HEK293 (cell line): ENCODE results near the gene ALOX15.

Experiments used
- CTCF ChIA-PET: fragments of 350-600 bp; formaldehyde crosslinking; extraction: SDS; loops from one replicate; lab custom pipeline; 2021; ENCODE audit warnings: antibody characterized with exemption; lab: Yijun Ruan, JAX
- POLR2A ChIA-PET: fragments of 300-600 bp; formaldehyde crosslinking; extraction: SDS; loops from one replicate; lab custom pipeline; 2020; ENCODE audit warnings: antibody characterized with exemption, inconsistent platforms; lab: Yijun Ruan, JAX
- H3K27ac ChIP-seq: fragments of 200-500 bp; sonication (Bioruptor generic); 2 replicates; pipeline ENCODE4 v1.5.1; 2014; ENCODE audit warnings: low read depth, low read length, control low read depth, inconsistent platforms; ENCODE audit errors: extremely low read depth
- H3K36me3 ChIP-seq, 2 experiments: fragments of 200-500 bp in 1 of 2; sonication (Bioruptor generic) in 1 of 2; 1 replicate in 1 of 2; 2 replicates in 1 of 2; pipeline ENCODE4 v1.5.1; 2014 to 2017; ENCODE audit warnings: inconsistent platforms in 2 of 2, low read length in 2 of 2; ENCODE audit not compliant: control insufficient read depth in 2 of 2, insufficient read depth in 1 of 2
- H3K4me1 ChIP-seq: fragments of 200-500 bp; sonication (Bioruptor generic); 2 replicates; pipeline ENCODE4 v1.5.1; 2014; ENCODE audit warnings: mild to moderate bottlenecking, low read length, inconsistent platforms; ENCODE audit not compliant: control insufficient read depth, insufficient read depth
- H3K4me3 ChIP-seq: 2 replicates; pipeline ENCODE4 v1.5.1; 2011; ENCODE audit warnings: low read depth, mild to moderate bottlenecking, control low read depth, low read length, moderate library complexity
- H3K9me3 ChIP-seq: fragments of 200-500 bp; sonication (Bioruptor generic); 2 replicates; pipeline ENCODE4 v1.5.1; 2014; ENCODE audit warnings: low read depth, low read length, inconsistent platforms; ENCODE audit not compliant: control insufficient read depth, insufficient read depth
- ZBTB1 ChIP-seq: fragments of 450-650 bp; formaldehyde crosslinking; IDR thresholded peaks from 2 replicates; pipeline ENCODE4 v1.5.1; 2016; ENCODE audit warnings: missing biosample characterization, missing genetic modification characterization
- ZBTB48 ChIP-seq: fragments of 450-650 bp; formaldehyde crosslinking; IDR thresholded peaks from 2 replicates; pipeline ENCODE4 v1.5.1; 2016; ENCODE audit warnings: missing biosample characterization, missing genetic modification characterization
- ZIC2 ChIP-seq: fragments of 450-650 bp; formaldehyde crosslinking; IDR thresholded peaks from 2 replicates; pipeline ENCODE4 v1.5.1; 2016; ENCODE audit warnings: missing biosample characterization, missing genetic modification characterization
- ZNF121 ChIP-seq: fragments of 450-650 bp; formaldehyde crosslinking; IDR thresholded peaks from 2 replicates; pipeline ENCODE4 v1.5.1; 2016; ENCODE audit warnings: missing biosample characterization, missing genetic modification characterization
- ZNF221 ChIP-seq: fragments of 450-650 bp; formaldehyde crosslinking; IDR thresholded peaks from 2 replicates; pipeline ENCODE4 v1.5.1; 2017; ENCODE audit warnings: missing biosample characterization, missing genetic modification characterization, borderline replicate concordance
- ZNF266 ChIP-seq: fragments of 450-650 bp; formaldehyde crosslinking; IDR thresholded peaks from 2 replicates; pipeline ENCODE4 v1.5.1; 2016; ENCODE audit warnings: missing biosample characterization, missing genetic modification characterization, low read depth
- ZNF335 ChIP-seq: fragments of 450-650 bp; formaldehyde crosslinking; conservative IDR thresholded peaks from 2 replicates; pipeline ENCODE4 v1.5.1; 2016; ENCODE audit warnings: missing biosample characterization, missing genetic modification characterization
- ZNF366 ChIP-seq: fragments of 450-650 bp; formaldehyde crosslinking; conservative IDR thresholded peaks from 2 replicates; pipeline ENCODE4 v1.5.1; 2016; ENCODE audit warnings: missing biosample characterization, missing genetic modification characterization
- ZNF394 ChIP-seq: fragments of 450-650 bp; formaldehyde crosslinking; IDR thresholded peaks from 2 replicates; pipeline ENCODE4 v1.5.1; 2016; ENCODE audit warnings: missing biosample characterization, missing genetic modification characterization, mild to moderate bottlenecking, moderate library complexity, borderline replicate concordance
- ZNF404 ChIP-seq: fragments of 450-650 bp; formaldehyde crosslinking; IDR thresholded peaks from 2 replicates; pipeline ENCODE4 v1.5.1; 2017; ENCODE audit warnings: missing biosample characterization, missing genetic modification characterization
- ZNF423 ChIP-seq: fragments of 450-650 bp; formaldehyde crosslinking; IDR thresholded peaks from 2 replicates; pipeline ENCODE4 v1.5.1; 2016; ENCODE audit warnings: missing biosample characterization, missing genetic modification characterization
- ZNF473 ChIP-seq: fragments of 450-650 bp; formaldehyde crosslinking; IDR thresholded peaks from 2 replicates; pipeline ENCODE4 v1.5.1; 2017; ENCODE audit warnings: missing biosample characterization, missing genetic modification characterization
- ZNF571 ChIP-seq: fragments of 450-650 bp; formaldehyde crosslinking; IDR thresholded peaks from 2 replicates; pipeline ENCODE4 v1.5.0; 2017; ENCODE audit warnings: missing biosample characterization, missing genetic modification characterization
- ZNF621 ChIP-seq: fragments of 450-650 bp; formaldehyde crosslinking; IDR thresholded peaks from 2 replicates; pipeline ENCODE4 v1.5.1; 2017; ENCODE audit warnings: missing biosample characterization, missing genetic modification characterization
- ZNF654 ChIP-seq: fragments of 450-650 bp; formaldehyde crosslinking; IDR thresholded peaks from 2 replicates; pipeline ENCODE4 v1.5.1; 2016; ENCODE audit warnings: low read depth, missing biosample characterization, missing genetic modification characterization
- ZNF660 ChIP-seq: fragments of 450-650 bp; IDR thresholded peaks from 2 replicates; pipeline ENCODE4 v1.5.1; 2018; ENCODE audit warnings: missing biosample characterization, mild to moderate bottlenecking, missing genetic modification characterization
- ZNF747 ChIP-seq: fragments of 450-650 bp; formaldehyde crosslinking; IDR thresholded peaks from 2 replicates; pipeline ENCODE4 v1.5.1; 2016; ENCODE audit warnings: missing biosample characterization, missing genetic modification characterization
- ZNF837 ChIP-seq: fragments of 450-650 bp; formaldehyde crosslinking; IDR thresholded peaks from 2 replicates; pipeline ENCODE4 v1.5.1; 2016; ENCODE audit warnings: missing biosample characterization, missing genetic modification characterization
- TF ChIP-seq, protein P1 (sequence below): fragments of 450-650 bp; formaldehyde crosslinking; IDR thresholded peaks from 2 replicates; pipeline ENCODE4 v1.5.1; 2016; ENCODE audit warnings: missing biosample characterization, missing genetic modification characterization
- TF ChIP-seq, protein P2 (sequence below): fragments of 450-650 bp; IDR thresholded peaks from 2 replicates; pipeline ENCODE4 v1.5.1; 2018; ENCODE audit warnings: missing biosample characterization, missing genetic modification characterization
- TF ChIP-seq, protein P3 (sequence below): fragments of 450-650 bp; formaldehyde crosslinking; IDR thresholded peaks from 2 replicates; pipeline ENCODE4 v1.5.1; 2016; ENCODE audit warnings: missing biosample characterization, missing genetic modification characterization, borderline replicate concordance

ALOX15 gene

DNA sequence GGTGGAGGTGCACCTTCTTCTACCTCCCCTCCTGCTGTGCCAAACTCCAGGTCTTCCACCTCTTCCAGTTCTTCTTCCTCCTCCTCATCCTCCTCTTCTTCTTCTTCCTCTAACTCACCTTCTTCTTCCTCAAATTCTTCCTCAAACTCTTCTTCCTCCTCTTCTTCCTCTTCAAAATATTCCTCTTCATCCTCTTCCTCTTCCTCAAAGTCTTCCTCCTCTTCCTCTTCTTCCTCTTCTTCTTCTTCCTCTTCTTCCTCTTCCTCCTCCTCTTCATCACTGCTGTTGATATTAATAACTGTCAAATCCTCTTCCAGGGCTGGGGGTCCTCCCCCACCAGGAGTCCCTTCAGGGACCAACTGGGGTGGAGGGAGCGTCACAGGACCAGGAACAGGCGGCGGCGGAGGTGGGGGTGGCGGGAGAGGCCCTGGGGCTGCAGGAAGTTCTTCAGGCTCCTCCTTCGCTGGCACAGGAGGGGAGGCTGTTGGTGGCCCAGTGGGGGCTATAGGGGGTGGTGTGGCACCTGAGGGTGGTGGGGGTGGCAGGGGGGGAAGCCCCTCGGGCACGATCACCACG lies 30.7 kb upstream of the ALOX15 start:
- CTCF ChIA-PET: interaction anchor here (1.1 kb wide), 1 partner anchor 14 kb away, joined by 3 read pairs; no protein-coding TSS in a partner anchor
- peaks cover 27 to 64% of the 10 kb centered on the region in 2 experiments for H3K36me3 ChIP-seq
- no peaks in the 10 kb centered on the region for H3K9me3 ChIP-seq
- POLR2A ChIA-PET: interaction anchor here (1.0 kb wide), 1 partner anchor 7 kb away, joined by 3 read pairs; no protein-coding TSS in a partner anchor
- H3K4me3 ChIP-seq: no peak overlapping the region
- H3K27ac ChIP-seq: no peak overlapping the region
- no peaks in the 10 kb centered on the region for H3K4me1 ChIP-seq
- TF ChIP-seq, protein P1, sequence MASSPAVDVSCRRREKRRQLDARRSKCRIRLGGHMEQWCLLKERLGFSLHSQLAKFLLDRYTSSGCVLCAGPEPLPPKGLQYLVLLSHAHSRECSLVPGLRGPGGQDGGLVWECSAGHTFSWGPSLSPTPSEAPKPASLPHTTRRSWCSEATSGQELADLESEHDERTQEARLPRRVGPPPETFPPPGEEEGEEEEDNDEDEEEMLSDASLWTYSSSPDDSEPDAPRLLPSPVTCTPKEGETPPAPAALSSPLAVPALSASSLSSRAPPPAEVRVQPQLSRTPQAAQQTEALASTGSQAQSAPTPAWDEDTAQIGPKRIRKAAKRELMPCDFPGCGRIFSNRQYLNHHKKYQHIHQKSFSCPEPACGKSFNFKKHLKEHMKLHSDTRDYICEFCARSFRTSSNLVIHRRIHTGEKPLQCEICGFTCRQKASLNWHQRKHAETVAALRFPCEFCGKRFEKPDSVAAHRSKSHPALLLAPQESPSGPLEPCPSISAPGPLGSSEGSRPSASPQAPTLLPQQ (tag by site-specific recombination): no peak
- TF ChIP-seq ZBTB48 (tag by site-specific recombination): no peak
- no peak for TF ChIP-seq ZNF660
- TF ChIP-seq ZNF404 (tag by site-specific recombination): no peak
- TF ChIP-seq ZIC2 (tag by site-specific recombination): no peak
- TF ChIP-seq ZNF366 (tag by site-specific recombination): 0 out of 2 replicates have a peak, but pooled peaks have one; percentile 27
- TF ChIP-seq, protein P2, sequence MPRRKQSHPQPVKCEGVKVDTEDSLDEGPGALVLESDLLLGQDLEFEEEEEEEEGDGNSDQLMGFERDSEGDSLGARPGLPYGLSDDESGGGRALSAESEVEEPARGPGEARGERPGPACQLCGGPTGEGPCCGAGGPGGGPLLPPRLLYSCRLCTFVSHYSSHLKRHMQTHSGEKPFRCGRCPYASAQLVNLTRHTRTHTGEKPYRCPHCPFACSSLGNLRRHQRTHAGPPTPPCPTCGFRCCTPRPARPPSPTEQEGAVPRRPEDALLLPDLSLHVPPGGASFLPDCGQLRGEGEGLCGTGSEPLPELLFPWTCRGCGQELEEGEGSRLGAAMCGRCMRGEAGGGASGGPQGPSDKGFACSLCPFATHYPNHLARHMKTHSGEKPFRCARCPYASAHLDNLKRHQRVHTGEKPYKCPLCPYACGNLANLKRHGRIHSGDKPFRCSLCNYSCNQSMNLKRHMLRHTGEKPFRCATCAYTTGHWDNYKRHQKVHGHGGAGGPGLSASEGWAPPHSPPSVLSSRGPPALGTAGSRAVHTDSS (tag by site-specific recombination): peak; percentile 100
- TF ChIP-seq ZNF335: no peak
- no peak for TF ChIP-seq ZNF394 (tag by site-specific recombination)

DNA sequence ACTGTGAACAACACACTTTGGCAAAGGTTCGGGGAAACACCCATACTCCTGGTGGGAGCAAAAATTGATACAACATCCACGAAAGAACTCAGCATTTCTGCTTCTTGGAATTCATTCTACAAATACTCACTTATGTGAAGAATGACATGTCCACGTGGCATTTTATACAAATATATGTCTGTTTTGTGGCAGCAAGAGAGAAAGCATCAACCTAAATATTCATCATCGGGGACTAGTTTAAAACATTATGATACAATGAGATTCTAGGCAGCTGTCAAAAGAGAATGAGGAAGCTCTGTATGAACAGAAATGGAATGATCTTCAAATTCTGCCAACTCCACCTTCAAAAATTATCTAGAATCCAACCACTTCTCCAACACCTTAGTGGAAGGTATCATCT lies 25.7 kb upstream of the ALOX15 start:
- TF ChIP-seq ZBTB1 (tag by site-specific recombination) (no peak), ZNF121 (tag by site-specific recombination) (no peak), ZNF621 (tag by site-specific recombination) (no peak), ZNF473 (tag by site-specific recombination) (no peak), ZNF221 (no peak), ZNF571 (tag by site-specific recombination) (no peak), ZNF747 (tag by site-specific recombination) (no peak), ZNF266 (tag by site-specific recombination) (no peak), ZNF423 (tag by site-specific recombination) (no peak), ZNF837 (tag by site-specific recombination) (no peak), ZNF654 (tag by site-specific recombination) (no peak)
- TF ChIP-seq, protein P3, sequence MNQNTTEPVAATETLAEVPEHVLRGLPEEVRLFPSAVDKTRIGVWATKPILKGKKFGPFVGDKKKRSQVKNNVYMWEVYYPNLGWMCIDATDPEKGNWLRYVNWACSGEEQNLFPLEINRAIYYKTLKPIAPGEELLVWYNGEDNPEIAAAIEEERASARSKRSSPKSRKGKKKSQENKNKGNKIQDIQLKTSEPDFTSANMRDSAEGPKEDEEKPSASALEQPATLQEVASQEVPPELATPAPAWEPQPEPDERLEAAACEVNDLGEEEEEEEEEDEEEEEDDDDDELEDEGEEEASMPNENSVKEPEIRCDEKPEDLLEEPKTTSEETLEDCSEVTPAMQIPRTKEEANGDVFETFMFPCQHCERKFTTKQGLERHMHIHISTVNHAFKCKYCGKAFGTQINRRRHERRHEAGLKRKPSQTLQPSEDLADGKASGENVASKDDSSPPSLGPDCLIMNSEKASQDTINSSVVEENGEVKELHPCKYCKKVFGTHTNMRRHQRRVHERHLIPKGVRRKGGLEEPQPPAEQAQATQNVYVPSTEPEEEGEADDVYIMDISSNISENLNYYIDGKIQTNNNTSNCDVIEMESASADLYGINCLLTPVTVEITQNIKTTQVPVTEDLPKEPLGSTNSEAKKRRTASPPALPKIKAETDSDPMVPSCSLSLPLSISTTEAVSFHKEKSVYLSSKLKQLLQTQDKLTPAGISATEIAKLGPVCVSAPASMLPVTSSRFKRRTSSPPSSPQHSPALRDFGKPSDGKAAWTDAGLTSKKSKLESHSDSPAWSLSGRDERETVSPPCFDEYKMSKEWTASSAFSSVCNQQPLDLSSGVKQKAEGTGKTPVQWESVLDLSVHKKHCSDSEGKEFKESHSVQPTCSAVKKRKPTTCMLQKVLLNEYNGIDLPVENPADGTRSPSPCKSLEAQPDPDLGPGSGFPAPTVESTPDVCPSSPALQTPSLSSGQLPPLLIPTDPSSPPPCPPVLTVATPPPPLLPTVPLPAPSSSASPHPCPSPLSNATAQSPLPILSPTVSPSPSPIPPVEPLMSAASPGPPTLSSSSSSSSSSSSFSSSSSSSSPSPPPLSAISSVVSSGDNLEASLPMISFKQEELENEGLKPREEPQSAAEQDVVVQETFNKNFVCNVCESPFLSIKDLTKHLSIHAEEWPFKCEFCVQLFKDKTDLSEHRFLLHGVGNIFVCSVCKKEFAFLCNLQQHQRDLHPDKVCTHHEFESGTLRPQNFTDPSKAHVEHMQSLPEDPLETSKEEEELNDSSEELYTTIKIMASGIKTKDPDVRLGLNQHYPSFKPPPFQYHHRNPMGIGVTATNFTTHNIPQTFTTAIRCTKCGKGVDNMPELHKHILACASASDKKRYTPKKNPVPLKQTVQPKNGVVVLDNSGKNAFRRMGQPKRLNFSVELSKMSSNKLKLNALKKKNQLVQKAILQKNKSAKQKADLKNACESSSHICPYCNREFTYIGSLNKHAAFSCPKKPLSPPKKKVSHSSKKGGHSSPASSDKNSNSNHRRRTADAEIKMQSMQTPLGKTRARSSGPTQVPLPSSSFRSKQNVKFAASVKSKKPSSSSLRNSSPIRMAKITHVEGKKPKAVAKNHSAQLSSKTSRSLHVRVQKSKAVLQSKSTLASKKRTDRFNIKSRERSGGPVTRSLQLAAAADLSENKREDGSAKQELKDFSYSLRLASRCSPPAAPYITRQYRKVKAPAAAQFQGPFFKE: no peak
- ChIA-PET POLR2A (interaction anchor here (0.6 kb wide), 1 partner anchor 341 kb away, joined by 5 read pairs; no protein-coding TSS in a partner anchor), CTCF (interaction anchor here (0.6 to 1.7 kb wide), 4 partner anchors 9 to 236 kb away, joined by 3 to 7 read pairs (median 3); partner anchors contain the start of gene CHRNE)
- no peaks in the 10 kb centered on the region for H3K9me3 ChIP-seq
- no peak overlapping the region for H3K4me3 ChIP-seq
- H3K36me3 ChIP-seq: peaks cover 6 to 16% of the 10 kb centered on the region in 2 experiments
- no peaks in the 10 kb centered on the region for H3K4me1 ChIP-seq
- H3K27ac ChIP-seq: no peak overlapping the region
